HepG2 (cell line): ENCODE results near the gene EGFLAM. TPM values are rescaled to one million over a fixed set of nuclear protein-coding genes. Genes with fewer than 3 reads are reported as not detected.

Experiments
- ETV6 ChIP-seq: sonication (generic); formaldehyde crosslinking; conservative IDR thresholded peaks from 2 replicates; pipeline ENCODE4 v1.4.0; 2020; ENCODE audit warnings: missing genetic modification reagents
- MAFK ChIP-seq, 2 experiments: IDR thresholded peaks in 1 of 2; conservative IDR thresholded peaks in 1 of 2; 2 replicates each; pipeline ENCODE4 v1.6.1; 2011; ENCODE audit warnings: improper control_type of control experiment in 2 of 2, low read length in 2 of 2
- SMAD3 ChIP-seq: sonication (generic); formaldehyde crosslinking; IDR thresholded peaks from 2 replicates; pipeline ENCODE4 v1.4.0; 2020; ENCODE audit warnings: missing genetic modification reagents
- ZNF276 ChIP-seq: sonication (generic); formaldehyde crosslinking; IDR thresholded peaks from 2 replicates; pipeline ENCODE4 v1.4.0; 2020; ENCODE audit warnings: mild to moderate bottlenecking, low read depth, missing genetic modification reagents
- ZNF326 ChIP-seq: sonication (generic); formaldehyde crosslinking; IDR thresholded peaks from 2 replicates; pipeline ENCODE4 v1.4.0; 2020; ENCODE audit warnings: missing genetic modification reagents, borderline replicate concordance
- ZNF878 ChIP-seq: sonication (generic); formaldehyde crosslinking; IDR thresholded peaks from 2 replicates; pipeline ENCODE4 v1.8.1; 2023; ENCODE audit warnings: mild to moderate bottlenecking, missing genetic modification reagents, moderate library complexity
- polyA plus RNA-seq, 8 experiments: library from polyadenylated mRNA; depleted of rRNA in 3 of 8; stranded (reverse) in 7 of 8; unstranded in 1 of 8; fragments of >200 nt; fragmentation: Illumina TruSeq in 4 of 8; extraction: Trizol in 4 of 8; gene quantifications; 2 replicates each; pipeline versions ENCODE4 v1.2.1 to v1.2.3, GENCODE V29; 2011 to 2016; ENCODE audit warnings: low read depth in 4 of 8, missing spikeins in 1 of 8, mixed read lengths in 1 of 8; ENCODE audit not compliant: insufficient read depth in 1 of 8
- total RNA-seq, 5 experiments: library from RNA; depleted of rRNA; stranded (reverse); fragments of >200 nt; fragmentation: Illumina TruSeq; extraction: Trizol; gene quantifications; 2 replicates each; pipeline ENCODE4 v1.2.3, GENCODE V29; 2016; ENCODE audit warnings: low read depth in 1 of 5
- TF ChIP-seq, protein P1 (sequence below): IDR thresholded peaks from 2 replicates; pipeline ENCODE4 v1.4.0; 2020; ENCODE audit warnings: mild to moderate bottlenecking, missing genetic modification reagents
- TF ChIP-seq, protein P2 (sequence below): sonication (generic); formaldehyde crosslinking; IDR thresholded peaks from 2 replicates; pipeline ENCODE4 v1.4.0; 2020; ENCODE audit warnings: missing genetic modification reagents, borderline replicate concordance
- TF ChIP-seq, protein P3 (sequence below): sonication (generic); formaldehyde crosslinking; IDR thresholded peaks from 2 replicates; pipeline ENCODE4 v1.4.0; 2020; ENCODE audit warnings: low read depth, mild to moderate bottlenecking, missing genetic modification reagents

EGFLAM gene
- total and polyA plus RNA-seq, 2 of the 13 experiments (the other 11 are each of a cell fraction or from before 2014, with no cell fraction given), result not detected

GRCh38 chr5:38379350-38379937, 121.1 kb downstream of the EGFLAM start (continued):
- TF ChIP-seq SMAD3 (CRISPR knock-in tag) (no peak), MAFK (conservative IDR thresholded peaks at IDR 0.05 in 1 of 2, IDR thresholded peaks at IDR 0.05 in 1 of 2; ENCODE audit: low read length in 2 of 2) (no peak), ZNF326 (no peak), ETV6 (CRISPR knock-in tag) (no peak), ZNF878 (CRISPR knock-in tag) (no peak), ZNF276 (no peak)
- TF ChIP-seq, protein P1, sequence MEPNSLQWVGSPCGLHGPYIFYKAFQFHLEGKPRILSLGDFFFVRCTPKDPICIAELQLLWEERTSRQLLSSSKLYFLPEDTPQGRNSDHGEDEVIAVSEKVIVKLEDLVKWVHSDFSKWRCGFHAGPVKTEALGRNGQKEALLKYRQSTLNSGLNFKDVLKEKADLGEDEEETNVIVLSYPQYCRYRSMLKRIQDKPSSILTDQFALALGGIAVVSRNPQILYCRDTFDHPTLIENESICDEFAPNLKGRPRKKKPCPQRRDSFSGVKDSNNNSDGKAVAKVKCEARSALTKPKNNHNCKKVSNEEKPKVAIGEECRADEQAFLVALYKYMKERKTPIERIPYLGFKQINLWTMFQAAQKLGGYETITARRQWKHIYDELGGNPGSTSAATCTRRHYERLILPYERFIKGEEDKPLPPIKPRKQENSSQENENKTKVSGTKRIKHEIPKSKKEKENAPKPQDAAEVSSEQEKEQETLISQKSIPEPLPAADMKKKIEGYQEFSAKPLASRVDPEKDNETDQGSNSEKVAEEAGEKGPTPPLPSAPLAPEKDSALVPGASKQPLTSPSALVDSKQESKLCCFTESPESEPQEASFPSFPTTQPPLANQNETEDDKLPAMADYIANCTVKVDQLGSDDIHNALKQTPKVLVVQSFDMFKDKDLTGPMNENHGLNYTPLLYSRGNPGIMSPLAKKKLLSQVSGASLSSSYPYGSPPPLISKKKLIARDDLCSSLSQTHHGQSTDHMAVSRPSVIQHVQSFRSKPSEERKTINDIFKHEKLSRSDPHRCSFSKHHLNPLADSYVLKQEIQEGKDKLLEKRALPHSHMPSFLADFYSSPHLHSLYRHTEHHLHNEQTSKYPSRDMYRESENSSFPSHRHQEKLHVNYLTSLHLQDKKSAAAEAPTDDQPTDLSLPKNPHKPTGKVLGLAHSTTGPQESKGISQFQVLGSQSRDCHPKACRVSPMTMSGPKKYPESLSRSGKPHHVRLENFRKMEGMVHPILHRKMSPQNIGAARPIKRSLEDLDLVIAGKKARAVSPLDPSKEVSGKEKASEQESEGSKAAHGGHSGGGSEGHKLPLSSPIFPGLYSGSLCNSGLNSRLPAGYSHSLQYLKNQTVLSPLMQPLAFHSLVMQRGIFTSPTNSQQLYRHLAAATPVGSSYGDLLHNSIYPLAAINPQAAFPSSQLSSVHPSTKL (CRISPR knock-in tag), result no peak
- TF ChIP-seq, protein P2, sequence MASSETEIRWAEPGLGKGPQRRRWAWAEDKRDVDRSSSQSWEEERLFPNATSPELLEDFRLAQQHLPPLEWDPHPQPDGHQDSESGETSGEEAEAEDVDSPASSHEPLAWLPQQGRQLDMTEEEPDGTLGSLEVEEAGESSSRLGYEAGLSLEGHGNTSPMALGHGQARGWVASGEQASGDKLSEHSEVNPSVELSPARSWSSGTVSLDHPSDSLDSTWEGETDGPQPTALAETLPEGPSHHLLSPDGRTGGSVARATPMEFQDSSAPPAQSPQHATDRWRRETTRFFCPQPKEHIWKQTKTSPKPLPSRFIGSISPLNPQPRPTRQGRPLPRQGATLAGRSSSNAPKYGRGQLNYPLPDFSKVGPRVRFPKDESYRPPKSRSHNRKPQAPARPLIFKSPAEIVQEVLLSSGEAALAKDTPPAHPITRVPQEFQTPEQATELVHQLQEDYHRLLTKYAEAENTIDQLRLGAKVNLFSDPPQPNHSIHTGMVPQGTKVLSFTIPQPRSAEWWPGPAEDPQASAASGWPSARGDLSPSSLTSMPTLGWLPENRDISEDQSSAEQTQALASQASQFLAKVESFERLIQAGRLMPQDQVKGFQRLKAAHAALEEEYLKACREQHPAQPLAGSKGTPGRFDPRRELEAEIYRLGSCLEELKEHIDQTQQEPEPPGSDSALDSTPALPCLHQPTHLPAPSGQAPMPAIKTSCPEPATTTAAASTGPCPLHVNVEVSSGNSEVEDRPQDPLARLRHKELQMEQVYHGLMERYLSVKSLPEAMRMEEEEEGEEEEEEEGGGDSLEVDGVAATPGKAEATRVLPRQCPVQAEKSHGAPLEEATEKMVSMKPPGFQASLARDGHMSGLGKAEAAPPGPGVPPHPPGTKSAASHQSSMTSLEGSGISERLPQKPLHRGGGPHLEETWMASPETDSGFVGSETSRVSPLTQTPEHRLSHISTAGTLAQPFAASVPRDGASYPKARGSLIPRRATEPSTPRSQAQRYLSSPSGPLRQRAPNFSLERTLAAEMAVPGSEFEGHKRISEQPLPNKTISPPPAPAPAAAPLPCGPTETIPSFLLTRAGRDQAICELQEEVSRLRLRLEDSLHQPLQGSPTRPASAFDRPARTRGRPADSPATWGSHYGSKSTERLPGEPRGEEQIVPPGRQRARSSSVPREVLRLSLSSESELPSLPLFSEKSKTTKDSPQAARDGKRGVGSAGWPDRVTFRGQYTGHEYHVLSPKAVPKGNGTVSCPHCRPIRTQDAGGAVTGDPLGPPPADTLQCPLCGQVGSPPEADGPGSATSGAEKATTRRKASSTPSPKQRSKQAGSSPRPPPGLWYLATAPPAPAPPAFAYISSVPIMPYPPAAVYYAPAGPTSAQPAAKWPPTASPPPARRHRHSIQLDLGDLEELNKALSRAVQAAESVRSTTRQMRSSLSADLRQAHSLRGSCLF, result no peak
- TF ChIP-seq, protein P3, sequence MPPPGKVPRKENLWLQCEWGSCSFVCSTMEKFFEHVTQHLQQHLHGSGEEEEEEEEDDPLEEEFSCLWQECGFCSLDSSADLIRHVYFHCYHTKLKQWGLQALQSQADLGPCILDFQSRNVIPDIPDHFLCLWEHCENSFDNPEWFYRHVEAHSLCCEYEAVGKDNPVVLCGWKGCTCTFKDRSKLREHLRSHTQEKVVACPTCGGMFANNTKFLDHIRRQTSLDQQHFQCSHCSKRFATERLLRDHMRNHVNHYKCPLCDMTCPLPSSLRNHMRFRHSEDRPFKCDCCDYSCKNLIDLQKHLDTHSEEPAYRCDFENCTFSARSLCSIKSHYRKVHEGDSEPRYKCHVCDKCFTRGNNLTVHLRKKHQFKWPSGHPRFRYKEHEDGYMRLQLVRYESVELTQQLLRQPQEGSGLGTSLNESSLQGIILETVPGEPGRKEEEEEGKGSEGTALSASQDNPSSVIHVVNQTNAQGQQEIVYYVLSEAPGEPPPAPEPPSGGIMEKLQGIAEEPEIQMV, result no peak
